ENCODE measurements around the gene STRADB.
A peak's percentile ranks its signal among the peaks of the same experiment; 100 is the strongest.
"Not testable (repeated sequence)": the region's sequence is repeated elsewhere in the genome, so short reads cannot be mapped to it uniquely, and the experiment has no call there.

Gene STRADB

DNA sequence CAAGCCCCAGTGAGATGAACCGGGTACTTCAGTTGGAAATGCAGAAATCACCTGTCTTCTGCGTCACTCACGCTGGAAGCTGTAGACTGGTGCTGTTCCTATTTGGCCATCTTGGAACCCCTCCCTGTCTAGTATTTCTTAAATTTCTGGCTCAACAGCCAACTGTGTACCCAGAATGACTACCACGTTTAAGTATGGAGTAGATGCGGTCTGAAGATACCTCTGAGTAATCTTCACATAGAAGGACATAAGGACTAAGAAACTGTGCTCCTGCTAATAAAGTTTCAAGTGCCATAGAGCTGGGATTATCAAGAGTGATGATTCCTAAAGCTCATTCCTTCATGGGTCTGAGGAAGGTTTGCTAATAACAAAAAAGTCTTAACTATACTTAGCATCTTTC, 20.7 kb upstream of the STRADB start:
- DNase-seq: no peak

DNA sequence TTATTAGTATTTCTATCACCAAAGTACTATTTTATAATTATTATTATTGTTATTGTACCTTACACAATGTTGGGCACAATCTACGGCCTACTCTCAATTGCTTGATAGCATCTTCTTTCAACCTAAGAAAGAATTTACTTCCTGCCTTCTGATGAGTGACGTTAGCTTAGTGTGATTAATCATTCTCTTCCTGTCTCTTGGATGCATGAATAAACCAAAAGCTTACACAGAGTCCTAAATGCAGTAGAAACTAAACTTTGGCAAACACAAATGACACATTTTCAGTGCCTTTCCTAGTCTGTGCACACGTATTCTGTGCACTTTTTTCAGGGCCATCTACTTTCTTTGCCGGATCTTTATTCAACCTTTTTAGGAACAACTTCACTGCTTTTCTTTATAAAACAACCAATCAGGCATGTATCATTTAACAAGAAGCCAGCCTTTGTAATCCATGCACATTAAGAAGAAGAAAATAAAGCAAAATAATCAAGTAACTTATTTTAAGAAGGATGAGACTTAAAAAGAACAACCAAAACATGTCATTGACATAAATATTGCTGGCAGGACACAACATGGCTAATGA, 19.4 kb upstream of the STRADB start:
- no peak for DNase-seq

DNA sequence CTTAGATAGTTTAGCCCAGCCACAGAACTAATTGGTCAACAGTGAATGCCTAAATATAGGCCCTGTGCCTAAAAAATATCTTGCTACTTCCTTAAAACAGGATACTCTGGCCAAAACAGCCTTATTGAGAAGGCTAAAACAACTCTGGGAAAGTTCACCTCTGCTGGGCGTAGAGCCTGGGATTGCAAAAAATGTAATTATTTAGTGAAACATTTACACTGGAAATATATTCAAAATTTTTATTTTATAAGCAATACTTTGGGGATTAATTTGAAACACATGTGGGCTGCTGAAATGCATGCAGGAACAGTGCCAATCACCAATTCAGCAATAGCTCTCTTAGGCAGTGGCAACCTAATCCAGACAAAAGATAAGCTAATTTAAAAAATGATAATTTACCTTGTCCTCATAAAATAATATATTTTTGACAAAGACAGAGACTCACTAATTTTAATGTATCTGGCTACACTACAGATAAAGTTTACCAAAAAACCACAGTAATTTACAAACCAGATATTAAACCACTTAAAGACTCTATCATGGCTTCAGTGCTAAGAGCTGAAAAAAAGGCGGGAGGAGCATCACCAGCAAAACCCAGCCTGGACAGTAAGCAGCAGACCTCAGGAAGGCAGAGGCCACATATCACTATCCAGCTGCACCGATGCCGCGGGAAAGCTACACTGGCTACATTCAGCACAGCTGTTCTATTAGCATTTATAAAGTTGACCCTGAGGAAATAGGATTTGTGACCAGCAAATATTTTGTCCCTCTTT, 18.7 kb upstream of the STRADB start:
- no peak for DNase-seq

DNA sequence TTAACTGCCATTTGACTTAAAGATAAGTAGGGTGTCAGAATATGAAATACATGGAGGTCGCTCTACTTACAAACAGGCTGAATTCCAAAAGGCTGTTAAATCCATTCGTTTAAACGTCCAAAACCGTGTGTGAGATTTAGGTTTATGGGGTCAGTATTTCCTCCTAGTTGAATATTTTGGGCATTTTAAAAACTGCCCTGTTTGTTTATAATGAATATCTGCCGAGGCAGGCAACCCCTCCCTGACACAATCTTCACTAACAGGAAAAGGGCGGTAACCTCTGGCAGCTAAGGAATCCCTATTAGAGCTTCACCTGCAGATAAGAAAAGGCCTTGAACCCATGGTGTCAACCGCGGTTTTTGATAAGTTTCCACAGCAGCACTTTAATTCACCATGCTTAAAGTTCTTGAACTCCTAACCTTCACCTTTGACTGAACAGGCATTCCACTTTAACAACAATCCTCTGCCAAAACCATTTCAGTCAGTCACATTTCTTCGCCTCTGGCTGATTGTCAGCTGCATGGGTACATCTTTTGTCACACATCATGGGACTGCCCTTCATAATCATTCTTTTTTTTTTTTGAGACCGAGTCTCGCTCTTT, 18.0 kb upstream of the STRADB start:
- no peak for DNase-seq

DNA sequence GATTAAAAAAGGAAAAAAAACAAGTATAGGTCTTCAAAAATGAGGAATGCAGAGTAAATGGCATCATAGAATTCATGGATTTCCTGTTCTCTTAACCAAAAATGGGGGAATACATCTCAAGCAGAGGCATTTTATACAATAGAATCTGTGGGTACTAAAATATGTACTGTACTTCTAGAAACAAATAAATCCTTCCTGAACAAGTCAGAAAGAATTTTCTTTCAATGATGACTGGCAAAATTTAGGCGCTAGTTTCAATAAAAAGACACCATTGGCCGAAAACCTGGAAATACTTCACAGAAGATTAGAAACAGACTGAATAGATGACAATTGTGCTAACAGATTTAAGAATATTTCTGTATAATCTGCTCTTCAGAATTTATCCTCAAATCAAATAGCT, 15.4 kb upstream of the STRADB start:
- DNase-seq: no peak

DNA sequence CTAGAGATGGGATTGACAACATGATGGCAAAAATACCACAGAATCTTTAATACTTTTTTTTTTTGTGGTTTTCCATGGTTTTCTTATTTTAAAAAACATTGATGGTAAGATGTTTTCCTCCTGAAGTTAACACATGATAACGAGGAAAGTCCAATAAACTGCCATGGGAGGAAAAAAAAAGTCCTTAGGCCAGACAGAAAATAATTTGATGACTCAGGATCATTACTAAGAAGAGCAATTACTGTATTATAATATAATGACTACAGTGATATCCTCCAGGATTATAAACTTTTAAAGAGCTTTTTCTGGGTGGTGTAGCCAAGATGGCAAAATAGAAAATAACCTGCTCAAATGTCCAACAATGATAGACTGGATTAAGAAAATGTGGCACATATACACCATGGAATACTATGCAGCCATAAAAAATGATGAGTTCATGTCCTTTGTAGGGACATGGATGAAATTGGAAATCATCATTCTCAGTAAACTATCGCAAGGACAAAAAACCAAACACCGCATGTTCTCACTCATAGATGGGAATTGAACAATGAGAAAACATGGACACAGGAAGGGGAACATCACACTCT, 12.1 kb upstream of the STRADB start:
- not testable (repeated sequence) for DNase-seq

DNA sequence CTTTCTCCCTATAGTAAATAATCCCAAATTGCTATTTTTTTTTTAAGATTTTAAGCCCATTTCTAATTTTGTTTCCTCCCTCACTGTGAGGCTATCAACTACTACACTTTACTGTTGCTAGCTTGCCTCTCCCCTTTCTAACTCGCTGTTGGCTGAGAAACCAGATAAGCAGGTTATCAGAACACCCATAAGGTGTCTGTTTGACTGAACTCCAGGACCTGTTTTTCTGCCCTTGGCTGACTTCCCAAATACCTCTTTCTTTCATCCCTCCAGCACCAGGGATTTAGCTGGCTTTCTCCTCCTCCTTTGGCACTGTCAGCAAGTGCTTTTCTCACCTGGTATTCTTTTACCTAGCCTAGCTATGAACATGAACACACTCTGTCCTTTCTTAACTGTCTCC, 11.4 kb upstream of the STRADB start:
- DNase-seq: peak; percentile 27

DNA sequence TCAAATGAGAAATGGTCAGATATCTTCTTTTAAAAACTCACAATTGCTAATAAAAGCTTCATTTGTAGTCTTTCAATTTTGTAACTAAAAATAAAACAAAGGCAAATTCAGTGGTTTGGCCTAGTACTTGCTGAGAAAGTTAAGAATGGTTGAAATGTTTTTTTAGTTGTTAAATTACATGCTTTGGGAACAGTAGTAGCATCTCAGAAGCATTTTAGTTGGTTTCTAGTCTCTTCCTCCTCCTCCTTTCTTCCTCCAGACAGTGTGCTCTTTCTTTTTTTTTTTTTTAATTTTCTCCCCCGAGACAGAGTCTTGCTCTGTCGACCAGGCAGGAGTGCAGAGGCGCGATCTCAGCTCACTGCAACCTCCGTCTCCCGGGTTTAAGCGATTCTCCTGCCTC, 10.1 kb upstream of the STRADB start:
- no peak for DNase-seq

DNA sequence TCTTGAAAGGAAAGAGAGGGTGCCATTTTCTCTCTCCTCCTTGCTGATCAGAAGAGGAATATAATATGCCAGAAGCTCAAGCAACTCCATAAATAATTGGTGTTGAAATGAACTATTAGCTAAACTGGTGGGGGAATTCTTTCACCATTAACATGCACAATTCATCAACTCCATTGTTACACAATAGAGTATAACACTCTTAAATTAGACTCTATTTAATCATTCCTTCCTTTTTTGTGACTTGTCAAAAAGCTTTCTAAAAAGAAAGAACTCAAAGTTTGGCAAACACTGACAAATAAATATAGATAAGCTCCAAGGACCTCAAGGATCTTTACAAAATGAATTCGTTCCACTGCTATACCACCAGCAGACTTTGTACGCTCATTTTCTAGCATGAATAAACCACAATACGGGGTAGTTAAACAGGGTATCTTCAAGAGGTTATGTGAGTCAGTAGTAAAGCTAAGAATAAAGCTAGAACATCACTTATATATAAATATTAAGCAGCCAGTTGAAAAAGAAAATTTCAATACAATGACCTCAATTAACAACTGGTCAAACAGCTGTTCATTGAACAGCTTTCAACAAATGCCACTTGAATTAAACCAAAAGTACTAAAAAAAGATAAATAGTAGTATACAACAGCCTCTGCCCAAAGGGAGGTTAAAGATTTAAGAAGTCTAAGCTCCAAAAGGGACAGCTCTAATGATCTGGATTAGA, 6.6 kb upstream of the STRADB start:
- DNase-seq: no peak

DNA sequence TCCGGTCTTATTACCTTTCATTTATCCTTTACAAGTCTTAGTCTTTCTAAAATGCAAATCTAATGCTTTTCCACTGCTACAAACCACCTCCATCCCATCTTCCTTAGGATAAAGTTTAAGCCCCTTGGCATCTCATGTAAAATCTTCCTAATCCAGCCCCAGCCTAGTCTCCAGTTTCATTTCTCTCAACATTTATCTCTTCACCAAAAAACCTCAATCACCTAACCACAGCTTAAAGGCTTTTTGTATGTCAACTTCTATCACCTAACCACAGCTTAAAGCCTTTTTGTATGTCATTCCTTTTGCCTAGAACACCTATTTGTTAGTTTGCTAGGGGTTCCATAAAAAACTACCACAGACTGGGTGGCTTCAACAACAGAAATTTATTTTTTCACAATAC, 4.5 kb upstream of the STRADB start:
- no peak for DNase-seq

DNA sequence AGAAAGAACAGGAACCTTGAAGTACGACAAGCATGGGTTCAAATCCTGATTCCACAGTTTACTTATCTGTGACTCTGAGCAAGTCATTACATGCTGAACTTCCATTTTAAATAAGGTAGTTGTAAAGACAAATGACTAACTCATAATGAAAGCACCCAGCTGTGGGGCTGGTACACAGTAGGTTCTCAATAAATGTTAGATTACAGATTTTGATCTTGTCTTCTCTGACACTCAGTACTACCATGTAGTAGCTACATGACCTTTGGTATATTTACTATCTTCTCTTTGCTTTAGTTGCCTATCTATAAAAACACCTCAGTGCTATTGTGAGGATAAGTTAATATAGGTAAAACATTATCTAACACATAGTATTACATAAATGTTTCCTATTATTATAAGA, 3.5 kb upstream of the STRADB start:
- DNase-seq: no peak

DNA sequence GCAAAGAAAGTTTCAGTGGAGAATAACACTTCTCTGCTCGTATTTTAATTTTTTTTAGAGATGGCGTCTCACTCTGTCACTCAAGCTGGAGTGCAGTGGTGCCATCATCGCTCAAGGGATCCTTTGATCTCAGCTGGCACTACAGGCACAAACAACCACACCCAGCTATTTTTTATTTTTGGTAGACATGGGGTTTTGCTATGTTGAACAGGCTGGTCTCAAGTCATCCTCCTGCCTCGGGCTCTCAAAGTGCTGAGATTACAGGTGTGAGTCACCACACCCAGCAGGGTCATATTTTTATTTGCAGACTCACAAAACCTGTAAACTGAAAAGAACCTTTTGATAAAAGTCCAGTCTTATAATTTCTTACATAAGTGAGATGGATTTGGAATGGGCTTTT, 2.8 kb upstream of the STRADB start:
- DNase-seq: no peak

DNA sequence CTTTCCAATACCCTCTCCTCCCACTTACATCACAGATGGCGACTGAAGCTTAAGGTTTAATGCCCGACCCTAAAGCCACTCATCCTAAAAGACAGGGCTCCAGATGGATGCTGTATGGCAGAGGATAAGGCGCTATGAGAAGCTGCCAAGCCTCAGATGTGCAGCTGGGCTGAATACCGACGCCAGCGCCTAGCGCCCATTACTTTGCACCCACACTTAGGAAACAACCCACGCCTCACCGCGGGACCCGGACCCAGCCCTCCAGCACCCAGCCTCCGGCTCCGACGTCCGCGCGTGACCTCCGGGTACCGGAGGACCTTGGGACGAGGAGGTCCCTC, 617 bp upstream of the STRADB start:
- DNase-seq: no peak

DNA sequence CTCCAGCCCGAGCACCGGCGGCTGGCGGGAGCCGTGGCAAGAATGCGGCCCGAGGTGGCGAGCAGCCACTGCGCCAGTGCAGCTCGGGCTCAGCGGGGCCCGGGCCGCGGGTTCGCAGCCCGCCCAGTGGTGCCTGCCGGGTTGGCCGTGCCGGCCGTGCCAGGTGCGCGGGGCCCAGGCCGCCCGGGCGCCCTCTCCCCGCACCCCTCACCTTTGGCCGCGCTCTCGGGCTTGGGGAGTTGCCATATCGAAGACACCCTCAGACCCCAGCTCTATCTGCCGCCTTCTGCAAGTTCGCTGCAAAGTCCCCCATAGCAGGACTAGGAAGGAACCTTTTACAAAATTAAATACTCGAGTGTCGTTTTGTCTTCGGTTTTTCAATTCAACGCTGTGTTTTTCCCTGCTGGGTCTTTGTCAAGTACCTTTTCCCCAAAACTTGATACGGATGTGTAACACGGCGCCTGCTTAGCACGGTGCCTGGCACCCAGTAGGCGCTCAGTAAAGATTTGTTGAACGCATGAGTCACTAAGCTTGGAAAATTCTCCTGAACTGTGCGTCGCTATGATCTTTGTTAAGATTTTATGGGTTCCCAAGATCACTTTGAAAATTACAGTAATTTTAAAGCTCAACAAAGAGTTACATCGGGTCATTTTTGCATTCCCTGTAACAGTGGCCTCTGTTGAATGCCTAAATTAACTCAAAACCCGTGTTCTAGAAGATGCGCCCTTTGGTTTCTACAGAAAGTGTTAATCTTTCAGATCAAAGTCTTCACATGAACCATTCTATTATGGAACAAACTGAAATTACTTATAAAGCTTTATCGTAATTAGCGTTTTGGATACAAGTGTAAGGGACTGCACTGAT, 750 bp downstream of the STRADB start:
- no peak for DNase-seq

DNA sequence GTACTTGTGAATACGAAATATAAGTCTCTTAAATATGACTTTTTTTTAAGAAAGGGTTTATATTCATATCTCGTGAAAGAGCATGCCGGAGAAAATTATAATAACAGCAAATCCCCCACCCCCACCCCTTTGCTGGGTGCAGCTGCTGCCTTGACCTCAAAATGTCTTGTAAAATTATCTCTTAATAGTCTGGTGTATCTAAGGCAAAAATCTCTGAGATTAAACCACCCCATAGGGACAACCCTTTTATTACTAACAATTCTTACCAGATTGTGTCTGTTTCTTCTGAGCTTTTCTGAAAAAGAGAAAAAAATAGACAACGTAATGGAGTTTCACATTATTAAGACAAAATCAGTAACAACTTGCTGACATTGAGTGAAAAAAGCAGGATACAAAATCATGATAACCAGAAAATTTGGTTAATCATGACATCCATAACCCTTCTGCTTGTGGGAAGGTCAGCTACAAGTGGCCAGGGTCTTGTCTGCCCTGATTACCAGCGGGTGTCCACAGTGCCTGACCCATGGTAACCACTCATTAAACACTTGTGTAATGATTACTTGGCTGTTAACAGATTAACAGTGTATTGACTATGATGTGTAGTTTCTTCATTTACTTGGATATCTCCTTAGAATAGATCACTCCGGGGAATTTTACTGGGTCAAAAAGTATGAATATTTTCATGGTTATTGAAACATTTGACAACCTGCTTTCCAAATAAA, 1.5 kb downstream of the STRADB start:
- DNase-seq: no peak

DNA sequence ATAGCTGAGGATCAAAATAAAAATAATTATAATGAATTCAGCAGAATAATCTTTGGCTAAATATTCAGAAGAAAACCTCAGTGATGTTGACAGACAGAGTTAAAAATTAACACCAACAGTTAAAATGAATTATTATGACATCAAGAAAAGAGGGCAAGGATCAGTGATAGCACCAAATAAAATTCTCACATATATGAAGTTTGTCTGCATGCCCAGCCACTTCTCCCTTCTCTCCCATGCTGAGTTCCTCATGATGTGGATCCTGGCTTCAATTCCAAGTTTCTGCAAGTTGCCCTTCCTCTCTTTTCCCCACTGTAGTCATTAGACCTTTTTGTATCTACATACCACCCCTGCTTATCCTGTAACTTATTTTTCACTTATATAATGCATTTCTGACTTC, 6.8 kb downstream of the STRADB start:
- no peak for DNase-seq

DNA sequence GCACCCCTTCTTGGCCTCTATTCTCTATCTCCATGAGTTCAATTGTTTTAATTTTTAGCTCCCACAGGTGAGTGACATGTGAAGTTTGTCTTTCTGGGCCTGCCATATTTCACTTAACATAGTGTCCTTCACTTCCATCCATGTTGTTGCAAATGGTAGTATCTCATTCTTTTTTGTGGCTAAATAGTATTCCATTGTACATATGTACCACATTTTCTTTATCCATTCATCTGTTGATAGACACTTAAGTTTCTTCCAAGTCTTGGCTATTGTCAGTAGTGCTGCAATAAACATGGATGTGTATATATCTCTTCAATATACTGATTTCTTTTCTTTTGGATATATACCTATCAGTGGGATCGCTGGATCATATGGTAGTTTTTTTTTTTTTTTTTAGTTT, 9.0 kb downstream of the STRADB start:
- no peak for DNase-seq

DNA sequence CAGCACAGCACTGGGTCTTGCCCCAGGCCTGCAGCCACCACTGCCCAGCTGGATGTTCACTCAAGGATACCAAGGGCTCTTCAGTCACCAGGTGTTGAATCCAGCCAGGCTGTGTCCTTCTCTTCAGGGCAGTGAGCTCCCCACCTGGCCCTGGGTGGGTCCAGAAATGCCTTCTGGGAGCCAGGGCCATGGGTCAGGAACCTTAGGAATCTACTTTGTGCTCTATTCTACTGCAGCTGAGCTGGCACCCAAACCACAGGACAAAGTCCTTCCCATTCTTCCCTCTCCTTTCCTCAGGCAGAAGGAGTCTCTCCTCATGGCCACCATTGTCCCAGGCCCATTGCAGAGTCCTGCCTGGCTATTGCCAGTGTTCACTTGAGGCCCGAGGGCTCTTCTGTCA, 13.0 kb downstream of the STRADB start:
- no peak for DNase-seq

DNA sequence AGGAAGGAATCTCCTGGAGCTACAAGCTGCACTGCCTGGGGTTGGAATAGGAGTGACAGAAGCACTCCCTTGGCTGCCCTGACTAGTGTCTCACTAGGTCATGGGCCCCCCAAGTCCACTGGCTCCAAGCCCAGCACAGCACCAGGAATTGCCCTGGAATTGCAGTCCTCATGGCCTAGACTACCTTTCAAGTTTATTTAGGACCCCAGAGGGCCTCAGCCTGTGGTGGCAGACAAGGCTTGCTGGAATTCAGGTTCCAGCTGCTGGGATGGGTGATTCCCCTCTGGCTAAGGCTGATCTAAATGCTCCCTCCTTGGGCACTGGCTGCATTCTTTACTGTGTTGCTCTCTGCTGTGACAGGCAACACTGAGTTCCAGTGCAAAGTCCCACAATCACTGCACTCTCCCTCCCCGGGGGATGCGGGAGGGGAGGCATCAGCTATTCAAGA, 14.0 kb downstream of the STRADB start:
- no peak for DNase-seq

DNA sequence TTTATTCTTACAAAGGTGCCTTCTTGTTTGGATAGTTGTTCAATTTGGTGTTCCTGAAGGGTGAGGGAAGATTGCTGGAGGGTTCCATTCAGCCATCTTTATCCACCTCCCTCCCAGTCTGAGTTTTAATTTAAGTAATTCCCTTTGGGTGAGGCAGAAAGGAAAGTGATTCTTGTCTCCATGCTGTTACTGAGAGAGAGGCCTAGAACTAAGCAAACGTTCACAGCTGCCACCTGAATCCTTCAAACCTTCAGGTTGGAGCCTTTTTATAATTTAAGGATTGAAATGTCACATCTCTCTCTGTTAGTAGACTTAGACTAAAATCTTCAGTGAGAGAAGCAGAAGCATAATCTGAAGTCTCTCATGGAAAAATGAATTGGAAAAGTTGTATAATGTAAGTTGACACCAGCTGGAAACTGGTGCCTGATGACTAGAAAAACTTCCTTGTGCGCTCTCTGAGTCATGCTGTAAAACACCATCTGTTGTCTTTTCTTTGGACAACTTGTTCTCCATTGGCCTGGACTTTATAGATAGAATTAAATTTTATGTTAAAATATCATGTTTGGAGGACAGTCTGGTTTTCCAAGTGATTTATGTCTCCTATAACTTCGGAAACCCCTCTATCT, 14.6 kb downstream of the STRADB start:
- no peak for DNase-seq

DNA sequence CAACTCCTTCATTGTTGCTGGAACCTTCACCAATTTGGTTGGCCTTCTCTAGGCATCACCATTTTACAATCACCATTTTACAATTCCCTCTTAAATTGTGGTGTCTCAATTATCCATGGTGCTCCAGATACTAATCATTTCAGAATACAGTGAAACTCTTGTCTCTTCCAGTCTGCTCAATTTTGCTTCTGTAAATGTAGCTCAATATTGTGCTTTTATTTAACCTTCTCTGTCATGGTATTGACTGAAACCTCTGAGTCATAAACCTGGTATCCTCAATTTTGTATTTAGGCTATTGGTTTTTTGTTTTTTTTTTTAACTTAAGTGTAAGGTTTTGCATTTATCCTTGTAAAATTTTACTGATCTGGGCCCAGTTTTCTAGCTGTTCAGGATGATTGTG, 16.1 kb downstream of the STRADB start:
- DNase-seq: no peak
